HepG2 (cell line): ENCODE data around the gene IDH3G. TPM values are rescaled to one million over a fixed set of nuclear protein-coding genes. Genes with fewer than 3 reads are reported as not detected.

Experiments
- ATAC-seq: fragments of 200-7000 bp; cut with Tn5 transposase; 3 replicates; pipeline ENCODE4 v1.9.1; 2020; ENCODE audit warnings: mild to moderate bottlenecking, moderate library complexity
- BruUV-seq: library from RNA; stranded (reverse); fragments of 400-500 nt; replicated peaks from 2 replicates; lab custom pipeline; 2021; lab: Mats Ljungman, UMichigan
- CTCF ChIA-PET: fragments of 300-600 bp; formaldehyde crosslinking; extraction: SDS; loops from one replicate; lab custom pipeline; 2021; ENCODE audit warnings: low total read pairs, inconsistent platforms, low intra/inter-chr PET ratio; lab: Yijun Ruan, JAX
- POLR2A ChIA-PET: fragments of 350-600 bp; sonication (Branson Sonifier 250); formaldehyde crosslinking; loops from one replicate; lab custom pipeline; 2020; ENCODE audit warnings: antibody characterized with exemption, inconsistent platforms; lab: Yijun Ruan, JAX
- DNase-seq: peaks from one replicate; pipeline ENCODE4 v3.0.0-alpha.2; 2015; ENCODE audit warnings: low spot score
- FAIRE-seq: peaks from 3 replicates; lab custom pipeline; 2011; peaks lifted over from hg19 to GRCh38; lab: Jason Lieb, UNC
- H2AFZ ChIP-seq: one replicate; pipeline ENCODE4 v1.6.1; 2011; ENCODE audit warnings: low read length, inconsistent platforms
- H3K27ac ChIP-seq: fragments of 300-600 bp; 3 replicates; pipeline ENCODE4 v1.8.0; 2011; ENCODE audit warnings: mixed run types, mild to moderate bottlenecking, mixed read lengths, low read length, inconsistent platforms; ENCODE audit not compliant: insufficient read depth; ENCODE audit errors: extremely low read length
- H3K27me3 ChIP-seq, 2 experiments: fragments of 200-600 bp in 1 of 2; 2 replicates in 1 of 2; 3 replicates in 1 of 2; pipeline versions ENCODE4 v1.6.0 to v1.8.0; 2011; ENCODE audit warnings: low read length in 2 of 2, mild to moderate bottlenecking in 2 of 2, moderate library complexity in 2 of 2, inconsistent platforms in 1 of 2; ENCODE audit not compliant: insufficient read depth in 2 of 2, control insufficient read depth in 1 of 2
- H3K36me3 ChIP-seq, 2 experiments: fragments of 200-600 bp in 1 of 2; replicated peaks in 1 of 2; 2 replicates in 1 of 2; 3 replicates in 1 of 2; pipeline versions ENCODE4 v1.5.1 to v1.8.0; 2011; ENCODE audit warnings: low read length in 2 of 2, inconsistent platforms in 1 of 2; ENCODE audit not compliant: insufficient read depth in 2 of 2, control insufficient read depth in 1 of 2
- H3K4me1 ChIP-seq: 2 replicates; pipeline ENCODE4 v1.5.1; 2012; ENCODE audit warnings: low read length, inconsistent platforms; ENCODE audit not compliant: insufficient read depth
- H3K4me2 ChIP-seq: 2 replicates; pipeline ENCODE4 v1.6.0; 2011; ENCODE audit warnings: low read depth, low read length, inconsistent platforms
- H3K4me3 ChIP-seq, 3 experiments: fragments of 200-600 bp in 1 of 3; sonication (generic), shearing (Covaris generic) in 1 of 3; replicated peaks in 1 of 3; 2 replicates each; pipeline ENCODE4 v1.5.1; 2011 to 2016; ENCODE audit warnings: low read length in 3 of 3, inconsistent platforms in 2 of 3, low read depth in 2 of 3, mild to moderate bottlenecking in 2 of 3, control low read depth in 1 of 3, mixed read lengths in 1 of 3; ENCODE audit not compliant: insufficient read depth in 1 of 3
- H3K79me2 ChIP-seq: one replicate; pipeline ENCODE4 v1.6.1; 2011; ENCODE audit warnings: low read length, inconsistent platforms; ENCODE audit not compliant: insufficient read depth
- H3K9ac ChIP-seq: 2 replicates; pipeline ENCODE4 v1.6.0; 2011; ENCODE audit warnings: mild to moderate bottlenecking, low read depth, low read length, inconsistent platforms; ENCODE audit not compliant: insufficient read depth
- H3K9me3 ChIP-seq: 2 replicates; pipeline ENCODE4 v1.5.1; 2012; ENCODE audit warnings: mild to moderate bottlenecking, low read length
- H4K20me1 ChIP-seq: 2 replicates; pipeline ENCODE4 v1.6.0; 2011; ENCODE audit warnings: inconsistent platforms, mild to moderate bottlenecking, low read length, moderate library complexity; ENCODE audit not compliant: insufficient read depth
- CC2D1A ChIP-seq: sonication (generic); formaldehyde crosslinking; IDR thresholded peaks from 2 replicates; pipeline ENCODE4 v1.8.1; 2023; ENCODE audit warnings: mild to moderate bottlenecking, missing genetic modification reagents
- ESRRA ChIP-seq: sonication (generic); formaldehyde crosslinking; IDR thresholded peaks from 2 replicates; pipeline ENCODE4 v1.5.1; 2020; ENCODE audit warnings: mild to moderate bottlenecking, low read depth, missing genetic modification reagents
- HOXD1 ChIP-seq: sonication (generic); formaldehyde crosslinking; IDR thresholded peaks from 2 replicates; pipeline ENCODE4 v1.5.0; 2020; ENCODE audit warnings: missing genetic modification reagents
- KLF12 ChIP-seq: sonication (generic); formaldehyde crosslinking; IDR thresholded peaks from 2 replicates; pipeline ENCODE4 v1.4.0; 2020; ENCODE audit warnings: missing genetic modification reagents, borderline replicate concordance
- KLF6 ChIP-seq: IDR thresholded peaks from 2 replicates; pipeline ENCODE4 v1.8.0; 2016; ENCODE audit warnings: missing biosample characterization, missing genetic modification reagents
- MATR3 ChIP-seq: sonication (generic); formaldehyde crosslinking; IDR thresholded peaks from 2 replicates; pipeline ENCODE4 v1.4.0; 2020; ENCODE audit warnings: missing genetic modification reagents
- NFE2 ChIP-seq: sonication (generic); formaldehyde crosslinking; IDR thresholded peaks from 2 replicates; pipeline ENCODE4 v1.4.0; 2020; ENCODE audit warnings: missing genetic modification reagents
- NR2F1 ChIP-seq, 2 experiments: fragments of 450-650 bp in 1 of 2; formaldehyde crosslinking in 1 of 2; IDR thresholded peaks; 2 replicates each; pipeline versions ENCODE4 v1.5.0 to v1.6.1; 2016 to 2020; ENCODE audit warnings: mild to moderate bottlenecking in 1 of 2, missing compliant biosample characterization in 1 of 2, missing genetic modification reagents in 1 of 2, moderate library complexity in 1 of 2
- POLR2A ChIP-seq, 2 experiments: IDR thresholded peaks; 2 replicates each; pipeline ENCODE4 v1.6.1; 2011; ENCODE audit warnings: low read depth in 2 of 2, low read length in 2 of 2, mild to moderate bottlenecking in 1 of 2, moderate library complexity in 1 of 2; ENCODE audit not compliant: insufficient read depth in 1 of 2
- REL ChIP-seq: sonication (generic); formaldehyde crosslinking; conservative IDR thresholded peaks from 2 replicates; pipeline ENCODE4 v1.8.0; 2022; ENCODE audit warnings: mild to moderate bottlenecking, missing genetic modification reagents, moderate library complexity
- THAP11 ChIP-seq: IDR thresholded peaks from 2 replicates; pipeline ENCODE4 v1.6.1; 2016; ENCODE audit warnings: missing biosample characterization, missing genetic modification reagents
- YEATS4 ChIP-seq: sonication (generic); formaldehyde crosslinking; IDR thresholded peaks from 2 replicates; pipeline ENCODE4 v1.4.0; 2020; ENCODE audit warnings: missing genetic modification reagents, borderline replicate concordance
- ZNF224 ChIP-seq: sonication (generic); formaldehyde crosslinking; IDR thresholded peaks from 2 replicates; pipeline ENCODE4 v1.5.0; 2020; ENCODE audit warnings: mild to moderate bottlenecking, missing genetic modification reagents
- ZNF343 ChIP-seq: sonication (generic); formaldehyde crosslinking; IDR thresholded peaks from 2 replicates; pipeline ENCODE4 v1.4.0; 2020; ENCODE audit warnings: mild to moderate bottlenecking, missing genetic modification reagents
- ZNF629 ChIP-seq: sonication (generic); formaldehyde crosslinking; conservative IDR thresholded peaks from 2 replicates; pipeline ENCODE4 v1.5.0; 2020; ENCODE audit warnings: missing genetic modification reagents
- WGBS: methylation state at CpG from one replicate; pipeline ENCODE4 v1.1.6; 2017; ENCODE audit warnings: low lambda C conversion rate; 5-methylcytosine and 5-hydroxymethylcytosine counted together
- in situ Hi-C: cut with HindIII; loops from 2 replicates; pipeline ENCODE4 v1.10.0; 2017; ENCODE audit warnings: low pct_unique_long_range_greater_than_20kb; ENCODE audit not compliant: extremely low pct_ligation_motif_present
- intact Hi-C: fragments of 100-400 bp; cut with micrococcal nuclease; formaldehyde crosslinking; loops from one replicate; pipeline ENCODE4 v1.10.0; 2022; ENCODE audit not compliant: unreplicated experiment
- polyA plus RNA-seq, 8 experiments: library from polyadenylated mRNA; depleted of rRNA in 3 of 8; stranded (reverse) in 7 of 8; unstranded in 1 of 8; fragments of >200 nt; fragmentation: Illumina TruSeq in 4 of 8; extraction: Trizol in 4 of 8; gene quantifications; 2 replicates each; pipeline versions ENCODE4 v1.2.1 to v1.2.3, GENCODE V29; 2011 to 2016; ENCODE audit warnings: low read depth in 4 of 8, missing spikeins in 1 of 8, mixed read lengths in 1 of 8; ENCODE audit not compliant: insufficient read depth in 1 of 8
- total RNA-seq, 5 experiments: library from RNA; depleted of rRNA; stranded (reverse); fragments of >200 nt; fragmentation: Illumina TruSeq; extraction: Trizol; gene quantifications; 2 replicates each; pipeline ENCODE4 v1.2.3, GENCODE V29; 2016; ENCODE audit warnings: low read depth in 1 of 5
- TF ChIP-seq, protein P1 (sequence below): sonication (generic); formaldehyde crosslinking; IDR thresholded peaks from 2 replicates; pipeline ENCODE4 v1.5.0; 2020; ENCODE audit warnings: missing genetic modification reagents
- TF ChIP-seq, protein P2 (sequence below): sonication (generic); formaldehyde crosslinking; IDR thresholded peaks from 2 replicates; pipeline ENCODE4 v1.5.0; 2020; ENCODE audit warnings: mild to moderate bottlenecking, missing genetic modification reagents

The IDH3G gene
- total and polyA plus RNA-seq, 2 of the 13 experiments (the other 11 are each of a cell fraction or from before 2014, with no cell fraction given), result 18.7 to 35.5 TPM

GRCh38 chrX:153828723-153829548 lies 34.8 kb upstream of the IDH3G start:
- ATAC-seq (peak; percentile 52), FAIRE-seq (no peak), DNase-seq (peak; percentile 2)
- TF ChIP-seq KLF6 (CRISPR knock-in tag), result no peak
- TF ChIP-seq POLR2A (IDR thresholded peaks at IDR 0.05; ENCODE audit: insufficient read depth in 1 of 2, low read depth in 2 of 2, low read length in 2 of 2), result no peak
- no peak for TF ChIP-seq NR2F1 (CRISPR knock-in tag; IDR thresholded peaks at IDR 0.05)
- TF ChIP-seq, protein P1, sequence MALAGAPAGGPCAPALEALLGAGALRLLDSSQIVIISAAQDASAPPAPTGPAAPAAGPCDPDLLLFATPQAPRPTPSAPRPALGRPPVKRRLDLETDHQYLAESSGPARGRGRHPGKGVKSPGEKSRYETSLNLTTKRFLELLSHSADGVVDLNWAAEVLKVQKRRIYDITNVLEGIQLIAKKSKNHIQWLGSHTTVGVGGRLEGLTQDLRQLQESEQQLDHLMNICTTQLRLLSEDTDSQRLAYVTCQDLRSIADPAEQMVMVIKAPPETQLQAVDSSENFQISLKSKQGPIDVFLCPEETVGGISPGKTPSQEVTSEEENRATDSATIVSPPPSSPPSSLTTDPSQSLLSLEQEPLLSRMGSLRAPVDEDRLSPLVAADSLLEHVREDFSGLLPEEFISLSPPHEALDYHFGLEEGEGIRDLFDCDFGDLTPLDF (CRISPR knock-in tag), result no peak
- WGBS, result 32% methylated on average over 15 of the region's 50 CpGs
- Histone ChIP-seq H3K4me3 (no peak overlapping the region), H3K9me3 (no peaks in the 10 kb centered on the region), H3K27ac (no peak overlapping the region), H3K9ac (no peak overlapping the region), H3K4me2 (no peak overlapping the region; the same call in 1 of the 2 replicates), H2AFZ (no peak overlapping the region), H3K27me3 (peaks cover 3 to 42% of the 10 kb centered on the region in 2 experiments; a peak in 3 of 5 replicates), H4K20me1 (no peaks in the 10 kb centered on the region), H3K4me1 (no peaks in the 10 kb centered on the region), H3K36me3 (no peaks in the 10 kb centered on the region), H3K79me2 (no peaks in the 10 kb centered on the region)
- intact Hi-C loops, result no loop called here
- in situ Hi-C loops, result no loop called here
- CTCF ChIA-PET, result no interaction called here
- POLR2A ChIA-PET, result no interaction called here
- BruUV-seq, result no TSS peak

DNA sequence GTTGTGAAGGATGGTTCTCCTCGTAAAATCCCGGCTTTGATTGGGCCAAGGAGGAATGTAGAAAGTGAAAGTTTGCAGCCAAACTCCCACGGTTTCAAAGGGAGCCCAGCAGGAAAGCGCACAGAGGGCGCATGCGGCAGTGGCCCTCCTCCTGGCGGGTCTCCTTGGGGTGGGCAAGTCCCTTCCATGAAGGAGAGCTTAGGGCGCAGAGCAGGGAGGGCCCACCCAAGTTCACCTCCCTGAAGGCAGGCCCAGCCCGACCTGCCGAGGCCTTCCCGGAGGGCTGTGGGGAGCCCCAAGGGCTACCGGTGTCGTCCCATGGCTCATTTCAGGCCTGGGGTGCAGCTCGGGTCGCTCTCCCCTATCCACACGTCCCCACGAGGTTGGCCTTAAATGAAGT lies 34.1 kb upstream of the IDH3G start:
- POLR2A ChIA-PET, result no interaction called here
- CTCF ChIA-PET, result no interaction called here
- FAIRE-seq (no peak), DNase-seq (no peak), ATAC-seq (no peak)
- no TSS peak for BruUV-seq
- no peaks in the 10 kb centered on the region for H4K20me1 ChIP-seq
- H3K27me3 ChIP-seq, result peaks cover 4 to 42% of the 10 kb centered on the region in 2 experiments; a peak in 4 of 5 replicates
- H3K4me3 ChIP-seq, result no peak overlapping the region
- H3K79me2 ChIP-seq, result no peaks in the 10 kb centered on the region
- intact Hi-C loops, result no loop called here
- no CpG with 5 or more reads among the region's 17 CpGs for WGBS
- no peak overlapping the region for H2AFZ ChIP-seq
- H3K36me3 ChIP-seq, result no peaks in the 10 kb centered on the region
- in situ Hi-C loops, result no loop called here
- no peaks in the 10 kb centered on the region for H3K4me1 ChIP-seq
- H3K4me2 ChIP-seq, result no peak overlapping the region
- no peak overlapping the region for H3K9ac ChIP-seq
- H3K27ac ChIP-seq, result no peak overlapping the region
- H3K9me3 ChIP-seq, result no peaks in the 10 kb centered on the region
- TF ChIP-seq NFE2 (CRISPR knock-in tag), result no peak
- TF ChIP-seq, protein P2, sequence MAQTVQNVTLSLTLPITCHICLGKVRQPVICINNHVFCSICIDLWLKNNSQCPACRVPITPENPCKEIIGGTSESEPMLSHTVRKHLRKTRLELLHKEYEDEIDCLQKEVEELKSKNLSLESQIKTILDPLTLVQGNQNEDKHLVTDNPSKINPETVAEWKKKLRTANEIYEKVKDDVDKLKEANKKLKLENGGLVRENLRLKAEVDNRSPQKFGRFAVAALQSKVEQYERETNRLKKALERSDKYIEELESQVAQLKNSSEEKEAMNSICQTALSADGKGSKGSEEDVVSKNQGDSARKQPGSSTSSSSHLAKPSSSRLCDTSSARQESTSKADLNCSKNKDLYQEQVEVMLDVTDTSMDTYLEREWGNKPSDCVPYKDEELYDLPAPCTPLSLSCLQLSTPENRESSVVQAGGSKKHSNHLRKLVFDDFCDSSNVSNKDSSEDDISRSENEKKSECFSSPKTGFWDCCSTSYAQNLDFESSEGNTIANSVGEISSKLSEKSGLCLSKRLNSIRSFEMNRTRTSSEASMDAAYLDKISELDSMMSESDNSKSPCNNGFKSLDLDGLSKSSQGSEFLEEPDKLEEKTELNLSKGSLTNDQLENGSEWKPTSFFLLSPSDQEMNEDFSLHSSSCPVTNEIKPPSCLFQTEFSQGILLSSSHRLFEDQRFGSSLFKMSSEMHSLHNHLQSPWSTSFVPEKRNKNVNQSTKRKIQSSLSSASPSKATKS (CRISPR knock-in tag), result no peak
- TF ChIP-seq KLF12 (CRISPR knock-in tag), result no peak
- TF ChIP-seq ZNF629, result no peak
- TF ChIP-seq HOXD1 (CRISPR knock-in tag), result no peak
- TF ChIP-seq REL (CRISPR knock-in tag), result no peak
- no peak for TF ChIP-seq THAP11 (CRISPR knock-in tag)
- no peak for TF ChIP-seq MATR3
- TF ChIP-seq CC2D1A (CRISPR knock-in tag), result no peak
- no peak for TF ChIP-seq YEATS4 (CRISPR knock-in tag)
- no peak for TF ChIP-seq ZNF343 (CRISPR knock-in tag)
- no peak for TF ChIP-seq ESRRA (CRISPR knock-in tag)
- no peak for TF ChIP-seq ZNF224 (CRISPR knock-in tag)
